Stimulated activated CD4-positive, alpha-beta T cell treated with anti-CD3 and anti-CD28 coated beads, Interleukin-1b, Interleukin-23, amount 100 ng/mL, for 48 hours (primary cell): ENCODE results near the gene GABRA5.

Source experiments
- DNase-seq: peaks from one replicate; pipeline ENCODE4 v3.0.0-alpha.2; 2020

Gene GABRA5

DNA sequence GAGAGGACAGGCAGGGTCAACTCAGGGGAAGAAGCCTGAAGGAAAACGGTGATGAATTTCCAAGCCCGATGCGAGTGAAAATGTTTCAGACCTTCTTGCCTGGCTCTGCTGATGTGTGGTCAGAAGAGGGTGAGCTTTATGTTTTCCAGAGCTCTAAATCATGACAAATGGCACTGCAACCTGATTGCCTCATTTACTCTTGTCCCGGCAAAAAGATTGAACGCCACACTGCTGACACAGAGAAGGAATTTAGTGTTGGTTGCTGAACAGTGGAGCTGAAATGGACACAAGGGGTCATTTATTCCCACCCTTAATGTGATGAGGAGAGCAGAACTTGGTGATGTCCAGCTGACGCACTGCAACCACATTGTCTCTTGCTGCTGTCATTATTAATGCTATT is 68.0 kb downstream of the GABRA5 start:
- DNase-seq, result no peak

DNA sequence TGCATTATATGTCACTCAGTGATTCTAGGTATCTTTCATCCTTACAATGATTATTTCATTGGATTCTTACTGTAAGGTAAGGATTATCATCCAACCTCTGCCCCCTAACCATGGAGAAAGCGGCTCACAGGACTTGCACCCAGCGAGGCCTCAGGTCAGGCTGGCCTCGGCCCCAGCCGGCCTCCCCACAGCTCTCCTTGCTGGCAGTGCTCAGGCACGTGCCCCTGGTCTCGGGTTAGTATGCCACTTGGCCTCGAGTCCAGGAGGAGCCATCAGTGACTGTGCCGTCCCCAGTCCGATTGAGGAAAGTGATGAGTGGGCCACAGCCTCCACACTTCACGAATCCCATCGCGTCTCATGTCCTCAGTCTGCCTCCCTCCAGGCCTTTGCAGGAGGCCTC is 68.5 kb downstream of the GABRA5 start:
- no peak for DNase-seq

DNA sequence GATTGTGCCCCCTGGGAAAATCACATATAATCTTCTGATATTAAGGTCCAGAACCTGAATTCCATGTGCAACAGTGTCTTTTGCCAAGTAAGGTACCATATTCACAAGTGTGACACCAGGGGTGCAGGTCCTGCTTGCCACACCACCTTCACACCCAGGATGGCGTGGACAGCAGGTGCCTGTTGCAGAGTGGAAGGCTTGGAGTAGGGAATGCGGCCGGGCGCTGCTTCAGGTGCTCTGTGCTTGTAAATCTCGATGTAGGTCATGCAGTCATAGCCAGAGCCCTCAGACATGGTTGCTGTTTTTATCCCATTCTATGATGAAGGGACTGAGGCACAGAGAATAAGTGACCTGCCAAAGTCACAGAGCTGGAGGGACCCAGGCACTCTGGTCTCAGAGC is 69.6 kb downstream of the GABRA5 start:
- no peak for DNase-seq

DNA sequence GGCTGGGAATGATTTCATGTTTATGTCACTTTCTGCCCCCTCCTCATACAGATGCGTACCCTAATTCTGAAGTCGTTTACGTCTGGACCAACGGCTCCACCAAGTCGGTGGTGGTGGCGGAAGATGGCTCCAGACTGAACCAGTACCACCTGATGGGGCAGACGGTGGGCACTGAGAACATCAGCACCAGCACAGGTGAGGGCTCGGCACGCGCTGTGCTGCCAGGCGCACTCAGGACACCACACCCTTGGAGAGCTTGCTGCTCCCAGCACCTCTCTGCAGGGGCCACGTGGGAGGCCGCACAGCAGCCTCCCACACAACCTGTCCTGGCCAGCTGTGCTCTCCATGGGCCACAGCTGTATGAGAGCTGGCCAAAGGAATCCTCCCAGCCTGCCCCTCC is 70.3 kb downstream of the GABRA5 start:
- no peak for DNase-seq

DNA sequence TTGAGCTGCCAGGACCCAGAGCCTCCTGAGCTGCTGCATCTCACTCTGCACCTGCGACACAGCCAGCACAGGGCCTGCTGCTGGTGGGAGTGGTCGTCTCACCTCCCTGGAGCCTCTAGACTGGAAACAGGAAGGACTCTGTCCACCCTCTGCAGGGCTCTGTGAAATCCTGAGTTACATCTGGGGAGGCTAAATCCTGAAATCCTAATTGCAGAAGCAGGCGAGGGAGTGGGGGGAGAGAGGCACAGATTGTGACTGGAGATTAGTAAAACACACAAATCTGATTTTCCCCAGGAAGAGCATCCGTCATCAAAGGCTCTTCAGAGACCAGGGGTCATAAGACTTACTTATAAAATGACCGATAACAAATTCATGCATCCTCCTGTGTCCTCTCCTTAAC is 72.5 kb downstream of the GABRA5 start:
- DNase-seq, result no peak

DNA sequence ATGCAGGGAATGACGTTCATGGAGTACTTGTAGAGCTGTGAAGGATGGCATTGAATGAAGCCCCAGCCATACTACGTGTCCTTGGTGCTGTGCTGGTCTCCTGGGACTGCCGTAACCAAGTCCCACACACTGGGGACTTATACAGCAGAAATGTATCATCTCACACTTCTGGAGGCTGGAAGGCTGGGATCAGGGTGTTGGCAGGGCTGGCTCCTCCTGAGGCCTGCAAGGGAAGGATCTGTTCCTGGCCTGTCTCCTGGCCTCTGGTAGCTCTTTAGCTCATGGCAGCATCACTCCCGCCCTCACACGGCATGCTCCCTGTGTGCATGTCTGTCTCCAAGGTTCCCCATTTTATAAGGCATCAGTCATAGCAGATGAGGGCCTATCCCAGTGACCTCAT is 74.6 kb downstream of the GABRA5 start:
- DNase-seq, result no peak

DNA sequence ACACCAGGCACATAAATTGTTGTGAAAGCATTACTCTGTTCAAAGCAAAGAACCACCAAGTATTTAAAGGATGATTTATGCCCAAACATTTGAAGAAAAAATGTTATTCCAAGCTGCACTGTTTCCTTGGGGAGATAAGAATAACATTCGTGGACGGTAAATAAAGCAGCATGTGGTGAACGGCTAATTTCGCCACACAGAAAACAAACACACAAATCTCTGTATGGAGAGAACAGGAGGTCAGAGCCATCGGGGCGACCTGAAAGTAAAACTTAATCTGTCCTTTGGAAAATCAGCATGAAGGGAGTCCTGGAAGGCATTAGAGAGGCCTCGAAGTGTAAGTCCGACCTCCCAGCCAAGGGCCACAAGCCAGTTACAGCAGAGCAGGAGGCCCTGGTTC is 77.0 kb downstream of the GABRA5 start:
- DNase-seq, result no peak

DNA sequence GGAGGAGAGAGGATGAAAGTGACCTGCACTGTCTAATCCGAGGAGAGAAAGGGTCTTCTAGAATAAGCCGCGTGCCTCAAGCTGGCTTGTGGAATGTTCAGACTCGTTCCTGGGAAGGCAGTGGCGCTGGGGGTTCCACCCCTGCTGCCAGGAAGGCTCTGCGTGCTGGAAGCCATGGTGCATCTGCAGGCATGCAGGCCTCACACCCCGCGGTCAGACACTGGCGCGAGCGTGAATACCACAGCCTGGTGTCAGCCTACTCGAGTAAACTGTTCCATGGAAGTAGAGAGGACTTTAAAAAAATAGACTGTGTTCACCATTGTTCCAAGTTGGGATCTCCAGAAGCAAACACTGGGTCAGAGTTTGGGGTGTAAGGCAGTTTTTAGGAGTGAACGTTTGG is 78.2 kb downstream of the GABRA5 start:
- DNase-seq, result no peak

DNA sequence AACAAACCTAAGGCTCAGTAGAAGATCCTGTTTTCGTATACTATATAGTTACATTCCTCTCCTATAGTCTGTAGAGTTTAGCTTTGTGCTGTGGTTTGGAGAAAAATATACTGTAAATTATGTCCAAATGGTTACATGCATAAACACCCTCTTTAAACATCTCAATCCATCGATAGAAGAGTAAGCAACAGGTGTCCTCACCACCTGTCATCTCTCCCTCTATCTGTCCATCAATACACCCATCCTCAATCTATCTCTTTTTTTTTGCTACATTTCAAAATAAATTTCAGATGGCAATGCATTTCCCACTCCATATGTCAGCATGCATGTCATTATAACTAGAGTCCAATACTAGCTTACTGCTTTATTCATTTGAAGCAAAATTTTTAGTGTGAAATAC is 83.1 kb downstream of the GABRA5 start:
- DNase-seq, result no peak

DNA sequence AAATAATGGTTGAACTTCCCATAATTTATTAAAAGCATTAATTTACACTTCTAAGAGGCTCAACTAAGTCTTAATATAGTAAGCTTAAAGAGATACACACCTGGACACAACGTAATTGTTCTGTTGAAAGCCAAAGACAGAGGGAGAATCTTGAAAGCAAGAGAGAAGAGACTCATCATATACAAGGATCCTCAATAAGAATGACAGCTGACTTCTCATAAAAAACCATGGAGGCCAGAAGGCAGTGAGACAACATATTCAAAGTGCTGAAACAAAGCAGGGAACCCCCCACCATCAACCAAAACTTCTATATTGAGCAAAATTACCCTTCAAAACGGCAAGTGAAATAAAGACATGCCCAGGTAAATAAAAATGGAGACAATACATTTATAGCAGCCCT is 87.5 kb downstream of the GABRA5 start:
- no peak for DNase-seq

DNA sequence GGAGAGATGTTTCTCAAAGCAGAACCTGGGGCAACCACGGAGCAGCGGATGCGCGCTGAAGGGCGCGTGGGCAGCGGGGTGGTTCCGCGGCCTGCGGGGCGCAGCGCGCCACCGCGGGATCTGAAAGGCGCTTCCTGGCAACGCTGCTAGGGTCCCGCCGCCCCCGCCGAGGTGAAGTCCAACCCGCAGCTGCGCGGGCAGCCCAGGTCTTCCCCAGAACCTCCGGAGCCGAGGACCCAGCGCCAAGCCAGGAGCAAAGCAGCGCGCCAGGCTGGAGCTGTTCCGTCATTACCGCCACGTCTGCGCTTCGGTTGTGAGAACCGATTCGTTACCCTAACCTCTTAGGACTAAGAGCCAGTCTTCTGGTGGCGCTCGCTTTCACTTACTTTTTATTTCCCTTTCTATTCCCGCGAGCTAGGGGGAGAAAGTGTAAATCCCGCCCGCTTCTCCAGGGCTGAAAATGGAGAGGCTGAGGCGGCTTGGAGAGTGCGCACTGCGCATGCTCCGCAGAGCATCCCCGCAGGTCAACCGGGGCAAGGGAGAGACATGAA is 100.9 kb downstream of the GABRA5 start:
- DNase-seq, result no peak

DNA sequence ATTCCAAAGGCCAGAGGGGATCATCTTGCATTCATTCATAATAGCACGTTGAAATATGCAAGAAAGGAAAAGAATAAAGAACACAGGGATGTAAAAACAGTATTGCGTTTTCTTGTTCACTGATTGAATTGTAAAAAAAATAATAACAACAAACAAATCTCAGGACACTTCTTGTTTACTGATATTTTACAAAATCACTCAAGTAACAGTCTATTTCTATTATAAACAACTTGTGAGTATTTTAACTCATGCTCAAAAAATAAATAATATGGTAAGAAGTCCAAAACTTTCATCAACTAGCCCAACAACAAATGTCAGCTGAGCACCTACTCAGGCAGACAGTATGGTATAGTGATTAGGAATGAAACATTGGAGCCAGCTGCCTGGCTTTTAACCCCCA is 101.9 kb downstream of the GABRA5 start:
- DNase-seq, result no peak

DNA sequence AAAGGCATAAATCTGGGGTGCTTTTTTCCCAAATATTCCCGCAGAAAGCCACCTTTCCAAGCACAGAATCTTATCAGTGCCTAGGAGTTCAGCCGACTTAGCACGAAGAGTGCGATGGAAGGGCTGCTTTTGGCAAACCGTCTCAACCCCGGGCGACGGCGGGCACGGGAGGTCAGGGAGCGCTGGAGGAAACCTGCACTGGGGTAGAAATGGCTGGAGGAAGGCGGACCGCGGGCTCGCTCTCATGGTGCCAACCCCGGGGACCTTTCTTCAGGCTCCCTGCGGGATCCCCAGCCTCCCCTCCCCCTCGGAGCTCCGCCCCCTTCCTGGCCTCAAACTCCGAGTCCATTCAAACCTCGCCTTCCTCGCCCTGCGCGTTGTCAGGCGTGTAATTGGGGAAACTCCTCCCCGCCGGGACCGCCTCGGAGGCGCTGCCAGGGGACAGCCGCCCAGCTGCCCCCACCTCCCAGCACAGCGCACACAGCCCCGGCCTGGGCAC is 103.9 kb downstream of the GABRA5 start, which contains the start of gene GABRG3:
TSS of gene GABRG3 (plus strand) at position 470 of the 499 bp plus-strand sequence.
- no peak for DNase-seq

DNA sequence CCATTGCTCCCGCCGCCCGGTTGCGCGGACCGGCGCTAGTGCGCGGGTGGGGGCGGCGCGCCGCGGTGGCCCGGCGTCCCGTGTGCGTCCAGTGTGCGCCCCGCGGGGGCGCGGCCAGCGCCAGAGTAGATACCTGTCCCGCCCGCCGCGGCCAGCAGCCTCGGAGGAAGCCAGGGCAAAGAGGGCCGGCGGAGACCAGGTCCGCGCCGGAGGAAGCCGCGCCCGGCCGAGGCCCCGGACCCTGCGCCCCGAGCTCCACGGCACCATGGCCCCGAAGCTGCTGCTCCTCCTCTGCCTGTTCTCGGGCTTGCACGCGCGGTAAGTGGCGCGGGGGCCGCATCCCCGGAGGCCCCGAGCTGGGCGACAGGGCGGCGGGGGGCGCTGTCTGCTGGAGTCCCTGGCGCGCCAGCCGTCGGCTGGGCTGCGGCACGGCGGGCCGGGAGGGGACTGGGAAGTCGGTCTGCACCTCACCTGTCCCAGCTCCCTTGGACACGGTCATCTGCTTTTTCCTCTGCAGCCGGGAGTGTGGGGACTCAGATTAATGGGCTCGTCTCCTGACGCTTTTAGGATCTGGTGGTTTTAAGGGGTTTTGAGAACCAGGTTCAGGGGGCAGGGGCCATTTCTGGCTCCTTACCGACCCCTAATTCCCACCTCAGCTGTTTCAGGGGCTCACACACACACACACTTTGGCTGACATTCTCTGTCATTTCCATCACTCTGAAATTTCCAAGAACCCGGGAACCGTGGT is 104.6 kb downstream of the GABRA5 start:
- no peak for DNase-seq

DNA sequence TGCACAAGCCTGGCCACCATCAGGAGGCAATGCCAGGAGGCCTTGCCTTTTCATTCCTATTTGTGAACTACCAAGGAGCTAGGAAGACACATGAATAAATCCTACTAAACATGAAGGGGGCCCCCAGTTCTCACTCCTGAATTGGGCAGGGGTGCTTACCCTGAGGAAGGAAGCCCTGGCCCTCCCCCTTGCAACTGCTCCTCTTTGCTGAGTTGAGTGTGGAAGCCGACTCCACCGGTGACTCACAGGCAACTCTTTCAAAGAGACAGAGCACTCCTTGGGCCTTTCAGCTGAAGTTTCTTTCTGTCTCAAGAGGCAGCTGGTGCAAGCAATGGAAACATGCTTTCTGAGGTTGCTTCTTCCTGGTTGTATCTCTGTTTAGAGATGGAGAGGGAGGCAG is 105.8 kb downstream of the GABRA5 start:
- DNase-seq, result no peak

DNA sequence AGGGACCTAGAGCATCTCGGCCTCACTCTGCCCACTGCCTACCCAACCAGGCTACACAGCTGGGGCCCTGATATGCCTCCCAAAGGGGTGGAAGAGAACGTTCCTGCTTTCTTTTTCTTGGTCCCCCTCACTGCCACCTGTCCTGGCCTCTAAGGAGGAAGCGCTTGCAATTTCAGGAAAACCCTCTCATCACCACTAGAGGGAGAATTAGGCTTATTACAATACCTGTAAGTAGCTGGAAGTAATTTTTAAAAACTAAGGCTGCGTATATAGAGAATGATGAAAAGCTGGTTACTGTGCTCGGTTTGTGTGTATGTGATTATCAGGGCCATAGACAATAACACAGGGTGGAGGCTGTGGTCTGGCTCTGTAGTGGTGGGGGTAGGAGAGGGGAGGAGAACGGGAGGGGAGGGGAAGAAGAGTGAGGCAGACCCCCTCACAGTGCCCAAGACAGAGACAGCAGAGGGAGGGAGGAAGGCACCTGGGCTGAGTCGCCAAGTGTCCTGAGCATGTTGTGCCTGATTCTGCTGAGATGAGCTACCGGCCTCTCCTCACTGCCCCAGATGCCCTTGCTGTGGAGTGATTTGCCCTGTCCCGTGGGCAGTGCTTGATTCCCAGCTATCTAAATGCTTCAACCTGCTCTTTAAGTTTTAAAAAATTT is 107.4 kb downstream of the GABRA5 start:
- no peak for DNase-seq

DNA sequence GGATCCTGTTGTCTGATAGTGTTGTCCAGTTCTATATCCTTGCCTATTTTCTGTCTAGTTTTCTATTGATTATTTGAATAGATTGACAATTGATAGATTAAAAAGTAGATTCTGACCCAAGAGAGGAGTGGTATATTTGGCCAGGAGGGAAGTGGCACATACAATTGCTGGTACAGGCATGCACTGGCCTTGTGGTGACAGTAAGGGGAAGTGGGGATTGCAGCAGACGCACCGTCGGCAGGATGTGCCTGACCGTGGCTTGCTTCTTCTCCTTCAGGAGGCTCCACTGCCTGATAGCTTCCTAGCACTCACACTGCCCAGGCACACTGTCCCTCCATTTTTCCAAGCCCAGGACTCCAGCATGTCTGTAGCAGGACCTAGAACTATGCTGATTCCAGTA is 114.6 kb downstream of the GABRA5 start:
- no peak for DNase-seq

DNA sequence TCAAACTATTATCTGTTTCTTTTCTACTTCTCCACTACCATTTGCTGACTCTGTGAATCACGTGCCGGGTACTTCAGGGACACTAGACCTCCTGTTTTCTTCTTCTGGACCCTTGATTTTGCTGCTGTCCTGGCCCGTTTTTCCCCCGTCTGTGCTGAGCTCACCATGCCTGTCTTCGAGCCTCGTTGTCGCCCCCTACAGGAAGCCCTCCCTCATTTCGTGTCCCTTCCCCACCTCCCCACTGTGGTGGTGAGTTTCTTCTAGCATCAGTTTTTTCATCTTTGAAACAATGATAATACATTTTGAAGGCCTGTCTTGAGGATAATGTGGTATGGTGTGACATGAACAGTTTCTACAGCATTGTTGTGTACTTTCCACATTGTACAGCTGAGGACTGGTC is 117.0 kb downstream of the GABRA5 start:
- no peak for DNase-seq

DNA sequence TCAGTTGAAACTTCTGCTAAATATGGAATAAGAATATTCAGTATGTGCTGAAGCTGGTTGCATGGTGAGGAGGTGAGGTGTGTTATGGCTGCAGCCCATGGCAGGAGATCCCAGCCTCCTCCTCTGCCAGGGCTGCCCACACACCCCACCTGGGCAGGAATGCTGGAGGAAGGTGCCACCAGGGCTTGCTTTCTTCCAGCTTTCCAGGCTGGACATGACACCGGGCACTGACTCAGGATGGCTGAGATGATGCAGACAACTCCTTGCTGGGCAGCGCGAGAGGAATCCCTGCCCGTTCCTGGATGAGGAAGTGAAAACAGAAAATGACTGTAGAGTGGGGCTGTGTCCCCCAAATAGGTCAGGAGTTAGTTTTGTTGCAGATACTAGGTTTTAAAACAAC is 118.2 kb downstream of the GABRA5 start:
- DNase-seq, result no peak

DNA sequence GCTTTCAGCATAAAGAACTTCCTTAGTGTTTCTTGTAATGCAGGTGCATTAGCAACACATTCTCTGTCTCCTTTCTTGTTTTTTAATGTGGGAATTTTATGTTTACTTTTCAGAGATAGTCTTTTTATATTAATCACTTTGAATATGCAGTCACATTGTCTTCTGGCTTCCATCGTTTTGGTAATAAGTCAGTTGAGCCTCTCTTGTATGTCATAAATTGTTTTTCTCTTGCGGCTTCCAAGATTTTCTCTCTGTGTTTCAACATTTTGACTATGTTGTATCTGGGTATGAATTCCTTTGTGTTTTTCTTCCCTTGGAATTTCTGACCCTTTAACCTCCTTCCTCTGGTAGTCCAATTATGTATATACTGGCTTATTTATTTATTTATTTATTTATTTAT is 129.4 kb downstream of the GABRA5 start:
- DNase-seq, result no peak
